ENCODE data around the gene PEPD.

Gene PEPD

DNA sequence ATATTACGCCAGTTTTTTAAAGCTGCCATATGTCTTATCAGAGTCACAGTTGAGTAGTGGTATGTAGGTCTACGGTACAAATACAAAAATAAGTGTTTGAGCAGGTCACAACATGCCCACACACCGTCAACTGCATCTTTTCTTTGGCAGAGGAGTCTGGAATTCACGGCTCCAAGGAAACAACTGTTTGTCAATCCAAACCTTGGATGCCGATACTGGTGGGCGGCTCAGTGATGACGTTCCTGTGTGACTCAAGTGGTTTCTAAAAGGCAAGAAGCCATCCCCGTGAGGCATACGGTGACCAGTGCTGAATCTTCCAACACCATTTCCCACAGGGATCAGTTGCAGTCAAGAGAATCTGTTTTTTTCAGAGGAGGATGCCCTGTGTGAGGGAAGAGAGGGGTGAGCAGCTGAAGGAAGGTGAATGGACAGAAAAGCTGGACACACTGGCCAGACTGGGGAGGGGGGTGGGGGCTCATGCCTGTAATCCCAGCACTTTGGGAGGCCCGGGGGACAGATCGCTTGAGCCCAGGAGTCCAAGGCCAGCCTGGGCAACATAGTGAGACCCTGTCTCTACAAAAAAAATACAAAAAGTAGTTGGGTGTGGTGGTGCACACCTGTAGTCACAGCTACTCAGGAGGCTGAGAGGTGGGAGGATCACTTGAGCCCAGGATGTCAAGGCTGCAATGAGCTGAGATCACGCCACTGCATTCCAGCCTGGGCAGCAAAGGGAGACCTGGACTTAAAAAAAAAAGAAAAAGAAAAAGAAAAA lies 170.9 kb downstream of the PEPD start:
- DNase-seq = no peak
- Mint-ChIP-seq H3K4me1 (no peaks in the 10 kb centered on the region), H3K27ac (no peak overlapping the region), H3K4me3 (no peak overlapping the region), H3K27me3 (peaks cover 39% of the 10 kb centered on the region), H3K9me3 (peaks cover 5 to 8% of the 10 kb centered on the region in 2 donors)
- ATAC-seq = no peak

DNA sequence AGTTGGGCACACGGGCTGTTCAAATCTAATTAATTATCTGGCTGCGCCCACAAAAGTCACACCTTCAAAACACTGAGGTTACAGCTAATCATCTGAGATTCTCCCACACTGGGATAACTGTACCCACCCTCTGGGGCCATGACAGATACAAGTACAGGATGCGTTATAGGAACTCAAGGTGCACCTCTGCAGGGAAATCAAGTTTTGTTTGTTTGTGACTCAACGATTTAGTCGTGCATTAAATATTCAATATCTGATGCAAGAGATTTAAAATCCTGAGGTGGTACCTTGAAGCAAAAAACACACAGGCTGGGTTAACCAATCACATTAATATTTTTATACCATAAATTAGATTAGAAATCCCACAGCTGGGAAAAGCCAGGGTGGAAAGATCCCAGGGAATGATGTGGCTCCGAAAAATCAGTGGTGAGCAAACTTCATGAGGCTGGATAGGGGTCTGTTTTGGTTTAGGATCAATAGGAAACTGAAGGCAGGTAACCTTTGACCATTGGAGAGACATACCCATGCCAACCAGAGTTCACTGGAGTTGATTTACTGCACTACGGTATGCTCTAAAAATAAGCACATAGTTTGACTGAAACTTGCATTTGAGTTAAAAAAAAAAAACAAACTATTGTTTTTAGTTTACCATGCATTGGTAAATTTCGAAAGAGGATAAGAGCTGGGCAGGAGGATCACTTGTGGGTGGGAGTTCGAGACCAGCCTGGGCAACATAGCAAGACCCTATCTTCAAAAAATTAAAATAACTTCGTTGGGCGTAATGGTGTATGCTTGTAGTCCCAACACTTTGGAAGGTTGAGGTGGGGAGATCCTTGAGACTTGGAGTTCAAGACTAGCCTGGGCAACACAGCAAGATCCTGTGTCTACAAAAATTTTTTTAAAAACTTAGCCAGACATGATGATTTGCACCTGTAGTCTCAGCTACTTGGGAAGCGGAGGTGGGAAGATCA lies 172.0 kb downstream of the PEPD start:
- DNase-seq (no peak), ATAC-seq (no peak)
- no peak overlapping the region for H3K4me3 Mint-ChIP-seq
- no peaks in the 10 kb centered on the region for H3K9me3 Mint-ChIP-seq
- H3K27ac Mint-ChIP-seq = peak overlapping the region in 1 of 2 donors; percentile 48
- H3K4me1 Mint-ChIP-seq = no peaks in the 10 kb centered on the region
- H3K27me3 Mint-ChIP-seq = peaks cover 51% of the 10 kb centered on the region

DNA sequence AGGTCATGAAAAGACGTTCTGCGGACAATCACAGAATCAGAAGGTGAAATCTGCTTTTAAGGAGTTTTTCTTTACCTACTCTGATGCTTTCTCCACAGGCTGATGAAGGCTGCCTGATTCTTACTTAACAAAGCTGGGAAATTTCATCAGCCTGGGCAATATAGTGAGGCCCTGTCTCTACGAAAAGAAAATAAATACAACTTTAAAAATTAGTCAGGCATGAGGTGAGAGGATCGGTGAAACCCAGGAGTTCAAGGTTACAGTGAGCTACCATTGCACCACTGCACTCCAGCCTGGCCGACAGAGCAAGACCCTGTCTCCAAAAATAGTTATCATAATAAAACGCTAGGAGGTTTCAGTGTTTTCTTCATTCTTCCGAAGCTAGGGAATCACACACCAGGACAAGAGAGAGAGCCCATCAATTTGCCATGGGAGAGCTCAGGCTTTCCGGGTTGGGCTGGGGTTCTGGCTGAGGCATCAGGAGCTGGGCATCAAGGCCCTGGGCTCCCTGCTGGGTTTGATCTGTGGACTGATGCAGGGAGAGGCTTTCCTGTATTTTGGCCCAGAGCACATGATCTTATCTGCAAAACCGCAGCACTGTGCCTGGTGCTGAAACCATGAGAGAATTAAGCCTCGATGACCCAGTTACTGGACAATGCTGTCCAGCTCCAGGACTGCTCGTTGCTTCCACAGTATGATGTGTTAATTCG lies 173.1 kb downstream of the PEPD start:
- H3K4me3 Mint-ChIP-seq = no peak overlapping the region
- peaks cover 59% of the 10 kb centered on the region for H3K27me3 Mint-ChIP-seq
- no peak for DNase-seq
- peak overlapping the region in 1 of 2 donors; percentile 41 for H3K27ac Mint-ChIP-seq
- ATAC-seq = no peak
- H3K9me3 Mint-ChIP-seq = no peaks in the 10 kb centered on the region
- H3K4me1 Mint-ChIP-seq = no peaks in the 10 kb centered on the region

DNA sequence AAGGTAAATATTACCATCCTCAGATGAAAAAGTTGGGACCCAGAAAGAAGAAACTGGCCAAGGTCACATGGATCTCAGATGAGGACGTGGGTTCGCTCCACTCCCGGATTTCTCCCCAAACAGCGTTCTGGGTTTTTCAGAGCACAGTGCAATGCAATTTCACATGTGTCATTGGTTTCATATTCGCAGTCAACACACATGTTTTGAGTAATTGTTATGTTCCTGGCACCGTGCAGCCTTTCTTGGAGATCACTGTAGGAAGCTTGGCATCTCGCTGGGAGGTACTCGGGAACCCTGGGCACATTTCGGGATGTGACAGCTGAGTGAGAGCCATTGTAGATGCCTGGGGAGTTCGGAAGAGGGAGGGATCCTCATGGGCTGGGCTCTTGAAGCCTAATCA lies 174.3 kb downstream of the PEPD start:
- H3K9me3 Mint-ChIP-seq = no peaks in the 10 kb centered on the region
- ATAC-seq = no peak
- H3K27me3 Mint-ChIP-seq = peaks cover 59% of the 10 kb centered on the region
- no peak overlapping the region for H3K4me3 Mint-ChIP-seq
- H3K4me1 Mint-ChIP-seq = no peaks in the 10 kb centered on the region
- no peak for DNase-seq
- no peak overlapping the region for H3K27ac Mint-ChIP-seq

DNA sequence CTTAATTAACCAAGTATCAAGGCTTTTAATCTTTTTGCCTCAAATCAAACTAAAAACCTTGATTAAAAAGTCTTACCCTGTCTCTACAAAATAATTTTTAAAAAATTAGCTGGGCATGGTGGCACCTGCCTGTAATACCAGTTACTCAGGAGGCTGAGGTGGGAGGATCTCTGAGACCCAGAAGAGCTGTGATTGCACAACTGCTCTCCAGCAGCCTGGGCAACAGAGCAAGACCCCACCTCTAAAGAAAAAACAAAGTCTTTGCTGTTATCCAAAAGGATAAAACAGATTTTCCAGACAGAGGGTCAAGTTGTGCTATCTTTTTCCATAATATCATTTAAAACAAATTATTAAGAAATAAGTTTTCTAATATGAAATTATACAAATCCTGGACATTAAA lies 174.9 kb downstream of the PEPD start:
- Mint-ChIP-seq H3K27me3 (peaks cover 62% of the 10 kb centered on the region), H3K4me1 (no peaks in the 10 kb centered on the region), H3K9me3 (no peaks in the 10 kb centered on the region), H3K27ac (no peak overlapping the region), H3K4me3 (no peak overlapping the region)
- ATAC-seq = no peak
- DNase-seq = no peak

DNA sequence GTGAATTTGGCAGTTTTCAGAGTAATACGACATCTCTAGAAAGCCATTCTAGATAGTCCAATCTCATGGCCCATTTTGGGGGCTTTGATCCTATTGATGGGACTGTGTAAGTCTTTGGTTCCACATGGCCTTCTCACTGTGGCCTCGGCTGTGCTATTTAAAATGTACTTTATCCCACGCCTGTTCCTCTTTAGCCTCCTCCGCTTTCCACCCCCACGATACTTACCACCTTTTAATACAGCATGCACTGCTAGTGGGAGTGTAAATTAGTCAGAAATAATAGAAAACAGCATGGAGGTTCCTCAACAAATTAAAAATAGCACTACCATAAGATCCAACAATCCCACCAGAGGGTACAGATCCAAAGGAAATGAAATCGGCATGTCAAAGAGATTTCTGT lies 176.4 kb downstream of the PEPD start:
- H3K9me3 Mint-ChIP-seq = no peaks in the 10 kb centered on the region
- H3K27me3 Mint-ChIP-seq = peaks cover 62% of the 10 kb centered on the region
- ATAC-seq (no peak), DNase-seq (no peak)
- H3K4me1 Mint-ChIP-seq = no peaks in the 10 kb centered on the region
- H3K27ac Mint-ChIP-seq = no peak overlapping the region
- no peak overlapping the region for H3K4me3 Mint-ChIP-seq

DNA sequence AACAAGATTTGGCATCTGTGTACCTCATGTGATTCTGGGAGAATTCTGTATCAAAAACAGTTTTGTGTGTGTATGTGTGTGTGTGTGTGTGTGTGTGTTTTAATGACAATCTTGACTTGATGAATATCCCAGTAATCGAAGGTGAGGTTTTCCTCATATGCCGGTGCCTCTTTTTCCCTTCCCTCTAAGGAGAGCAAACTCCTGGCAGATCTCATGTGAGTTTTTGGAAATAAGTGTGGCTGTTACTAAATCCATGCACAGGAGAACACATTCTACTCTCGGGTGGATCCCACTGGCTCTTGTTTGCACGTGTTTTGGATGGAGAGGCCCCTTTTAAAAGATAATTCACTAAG lies 177.0 kb downstream of the PEPD start:
- H3K4me1 Mint-ChIP-seq = no peaks in the 10 kb centered on the region
- no peak overlapping the region for H3K27ac Mint-ChIP-seq
- no peak overlapping the region for H3K4me3 Mint-ChIP-seq
- peaks cover 62% of the 10 kb centered on the region for H3K27me3 Mint-ChIP-seq
- no peak for ATAC-seq
- H3K9me3 Mint-ChIP-seq = no peaks in the 10 kb centered on the region
- DNase-seq = no peak

DNA sequence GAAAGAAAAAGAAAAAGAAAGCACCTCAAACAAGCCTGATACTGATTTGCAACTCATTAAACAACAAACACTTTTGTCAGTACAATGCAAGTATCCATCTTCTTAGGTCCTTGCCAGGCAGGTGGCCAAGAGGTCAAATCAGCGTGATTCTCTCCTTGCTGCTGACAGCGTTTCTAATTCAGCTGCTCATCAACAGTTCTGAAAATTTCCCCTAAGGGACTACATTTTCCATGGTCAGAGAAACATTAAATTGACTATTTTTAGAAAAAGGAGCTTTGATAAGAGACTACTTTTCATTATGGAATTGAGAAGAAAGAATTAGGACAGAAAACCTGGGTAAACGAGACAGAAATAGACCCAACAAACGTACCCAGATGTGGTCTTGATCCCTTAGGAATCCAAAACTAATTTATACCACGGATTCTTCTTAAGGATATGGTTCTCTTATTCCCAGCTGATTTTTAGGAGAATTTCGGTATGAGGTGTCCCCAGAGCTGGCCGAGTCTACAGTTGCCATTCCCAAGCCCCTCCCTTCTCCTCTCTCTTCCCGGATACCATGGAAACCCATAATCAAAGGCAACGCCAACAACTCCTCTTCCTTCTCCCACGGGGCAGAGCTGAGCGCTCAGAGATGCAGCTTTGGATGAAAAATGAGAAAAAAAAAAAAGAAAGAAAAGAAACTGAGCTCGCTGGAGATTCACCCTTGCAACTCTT lies 177.6 kb downstream of the PEPD start:
- no peaks in the 10 kb centered on the region for H3K4me1 Mint-ChIP-seq
- H3K27me3 Mint-ChIP-seq = peaks cover 66% of the 10 kb centered on the region
- no peak overlapping the region for H3K27ac Mint-ChIP-seq
- no peaks in the 10 kb centered on the region for H3K9me3 Mint-ChIP-seq
- ATAC-seq (no peak), DNase-seq (no peak)
- no peak overlapping the region for H3K4me3 Mint-ChIP-seq

DNA sequence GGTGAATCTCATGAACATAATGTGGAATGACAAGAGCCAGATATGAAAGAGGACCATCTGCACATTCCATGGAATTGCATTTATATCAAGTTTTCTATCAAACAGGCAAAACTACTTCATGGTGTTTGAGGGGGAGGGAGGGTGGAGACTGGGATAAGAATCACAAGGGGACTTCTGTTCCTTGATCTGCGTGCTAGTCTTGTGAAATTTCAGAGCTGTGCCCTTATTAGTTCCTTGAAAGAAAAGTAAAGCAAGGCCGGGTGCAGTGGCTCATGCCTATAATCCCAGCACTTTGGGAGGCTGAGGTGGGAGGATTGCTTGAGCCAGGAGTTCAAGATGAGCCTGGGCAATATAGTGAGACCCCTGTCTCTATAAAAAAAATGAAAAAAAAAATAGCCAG lies 178.3 kb downstream of the PEPD start:
- Mint-ChIP-seq H3K4me3 (no peak overlapping the region), H3K9me3 (no peaks in the 10 kb centered on the region), H3K4me1 (no peaks in the 10 kb centered on the region), H3K27ac (no peak overlapping the region), H3K27me3 (peaks cover 66% of the 10 kb centered on the region)
- DNase-seq = no peak
- no peak for ATAC-seq

DNA sequence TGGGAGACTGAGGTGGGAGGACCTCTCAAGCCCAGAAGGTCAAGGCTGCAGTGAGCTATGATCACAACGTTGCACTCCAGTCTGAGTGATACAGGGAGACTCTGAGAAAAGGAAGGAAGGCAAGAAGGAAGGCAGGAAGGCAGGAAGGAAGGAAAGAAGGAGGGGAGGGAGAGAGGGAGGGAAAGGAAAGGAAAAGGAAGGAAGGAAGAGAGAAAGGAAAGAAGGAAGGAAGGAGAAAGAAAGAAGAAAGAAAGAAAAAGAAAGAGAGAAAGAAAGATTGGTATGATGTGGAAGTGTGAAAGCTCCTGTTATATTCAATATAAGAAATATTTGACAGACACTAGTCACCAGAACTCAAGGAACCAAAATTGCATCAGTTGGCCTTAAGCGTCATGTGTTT lies 180.6 kb downstream of the PEPD start:
- Mint-ChIP-seq H3K27ac (no peak overlapping the region), H3K27me3 (peaks cover 53% of the 10 kb centered on the region), H3K9me3 (no peaks in the 10 kb centered on the region), H3K4me3 (no peak overlapping the region), H3K4me1 (no peaks in the 10 kb centered on the region)
- DNase-seq (no peak), ATAC-seq (no peak)

DNA sequence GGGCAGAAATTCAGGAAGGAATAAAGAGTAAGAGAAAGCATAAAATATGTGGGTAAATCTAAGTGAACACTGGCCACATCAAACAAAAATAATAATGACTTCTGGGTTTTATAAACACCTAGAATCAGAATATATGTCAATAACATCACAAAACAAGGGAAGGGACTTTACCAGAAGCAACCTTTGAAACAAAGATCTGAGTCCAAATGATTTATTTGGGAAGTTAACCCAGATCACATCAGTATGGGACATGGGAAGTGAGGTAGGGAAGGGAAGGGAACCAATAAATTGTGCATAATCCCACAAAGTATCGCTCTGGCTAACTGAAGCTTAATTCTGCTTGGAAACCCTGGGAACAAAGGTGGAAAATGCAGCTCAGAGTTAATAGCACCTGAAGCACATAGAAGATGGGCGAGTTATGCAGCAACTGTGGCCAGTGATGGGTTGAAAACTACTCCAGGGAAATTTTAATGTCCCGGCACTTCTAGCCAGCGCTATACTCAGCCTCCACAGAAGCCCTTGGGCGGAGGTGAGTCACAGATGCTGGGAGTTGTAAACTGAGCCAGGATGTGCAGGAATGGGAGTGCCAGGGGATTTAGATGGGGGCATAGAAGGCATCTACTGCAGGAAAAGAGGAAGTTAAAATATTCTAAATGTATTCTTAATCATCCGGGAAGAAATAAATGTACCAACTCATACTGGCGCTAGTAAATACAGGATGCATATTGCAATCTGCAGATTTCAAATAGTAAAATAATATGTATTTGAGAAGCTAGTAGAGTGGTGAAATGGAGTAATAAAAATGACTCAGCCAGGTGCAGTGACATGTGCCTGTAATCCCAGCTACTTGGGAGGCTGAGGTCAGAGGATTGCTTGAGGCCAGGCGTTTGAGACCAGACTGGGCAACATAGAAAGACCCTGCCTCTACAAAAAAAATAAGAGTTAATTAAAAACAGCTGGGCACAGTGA lies 182.3 kb downstream of the PEPD start:
- peaks cover 36% of the 10 kb centered on the region for H3K27me3 Mint-ChIP-seq
- ATAC-seq (no peak), DNase-seq (no peak)
- no peak overlapping the region for H3K4me3 Mint-ChIP-seq
- H3K27ac Mint-ChIP-seq = no peak overlapping the region
- no peaks in the 10 kb centered on the region for H3K4me1 Mint-ChIP-seq
- H3K9me3 Mint-ChIP-seq = no peaks in the 10 kb centered on the region

All from stimulated activated naive CD8-positive, alpha-beta T cell treated with anti-CD3 and anti-CD28 coated beads, Interleukin-15, amount 100 ng/mL, for 72 hours (primary cell).